ENCODE measurements around the gene CTRB2. TPM values are rescaled to one million over a fixed set of nuclear protein-coding genes. Genes with fewer than 3 reads are reported as not detected.
"Not testable (repeated sequence)": the region's sequence is repeated elsewhere in the genome, so short reads cannot be mapped to it uniquely, and the experiment has no call there.

Gene CTRB2
- total RNA-seq, 1 experiment from 2014 or later = not detected

GRCh38 chr16:75209944-75210343, 3.0 kb upstream of the CTRB2 start:
- in situ Hi-C loops (cut with HindIII; ENCODE audit: low sequenced_read_pairs) = no loop called here
- DNase-seq (ENCODE audit: low spot score) = no peak

GRCh38 chr16:75209514-75209913, 2.6 kb upstream of the CTRB2 start:
- in situ Hi-C loops (cut with HindIII; ENCODE audit: low sequenced_read_pairs); DNase-seq (ENCODE audit: low spot score): not testable (repeated sequence)

- DNase-seq (ENCODE audit: low spot score) = no peak
- in situ Hi-C loops (cut with HindIII; ENCODE audit: low sequenced_read_pairs) = no loop called here
Measured at GRCh38 chr16:75208861-75209505, 2.0 kb upstream of the CTRB2 start.

- in situ Hi-C loops (cut with HindIII; ENCODE audit: low sequenced_read_pairs) = no loop called here
- DNase-seq (ENCODE audit: low spot score) = no peak
Measured at GRCh38 chr16:75208242-75208825, 1.4 kb upstream of the CTRB2 start.

- in situ Hi-C loops (cut with HindIII; ENCODE audit: low sequenced_read_pairs) = no loop called here
- no peak for DNase-seq (ENCODE audit: low spot score)
Measured at GRCh38 chr16:75207831-75208230, 870 bp upstream of the CTRB2 start.

- in situ Hi-C loops (cut with HindIII; ENCODE audit: low sequenced_read_pairs); DNase-seq (ENCODE audit: low spot score): not testable (repeated sequence)
Measured at GRCh38 chr16:75205961-75206748, 806 bp downstream of the CTRB2 start.

- in situ Hi-C loops (cut with HindIII; ENCODE audit: low sequenced_read_pairs); DNase-seq (ENCODE audit: low spot score): not testable (repeated sequence)
Measured at GRCh38 chr16:75205438-75205837, 1.5 kb downstream of the CTRB2 start.

- in situ Hi-C loops (cut with HindIII; ENCODE audit: low sequenced_read_pairs); DNase-seq (ENCODE audit: low spot score): not testable (repeated sequence)
Measured at GRCh38 chr16:75204905-75205304, 2.1 kb downstream of the CTRB2 start.

- in situ Hi-C loops (cut with HindIII; ENCODE audit: low sequenced_read_pairs) = no loop called here
Measured at GRCh38 chr16:75204410-75204758, 2.6 kb downstream of the CTRB2 start.

GRCh38 chr16:75203667-75204409, 3.1 kb downstream of the CTRB2 start:
- DNase-seq (ENCODE audit: low spot score) = no peak
- in situ Hi-C loops (cut with HindIII; ENCODE audit: low sequenced_read_pairs) = no loop called here

More at GRCh38 chr16:75204410-75204758, 2.6 kb downstream of the CTRB2 start:
- DNase-seq (ENCODE audit: low spot score) = no peak

- in situ Hi-C loops (cut with HindIII; ENCODE audit: low sequenced_read_pairs) = no loop called here
- no peak for DNase-seq (ENCODE audit: low spot score)
Measured at GRCh38 chr16:75203096-75203495, 3.9 kb downstream of the CTRB2 start.

- in situ Hi-C loops (cut with HindIII; ENCODE audit: low sequenced_read_pairs) = no loop called here
- DNase-seq (ENCODE audit: low spot score) = no peak
Measured at GRCh38 chr16:75202069-75202590, 4.8 kb downstream of the CTRB2 start.

- DNase-seq (ENCODE audit: low spot score) = no peak
- in situ Hi-C loops (cut with HindIII; ENCODE audit: low sequenced_read_pairs) = no loop called here
Measured at GRCh38 chr16:75198135-75198600, 8.8 kb downstream of the CTRB2 start.

GRCh38 chr16:75197522-75198134, 9.3 kb downstream of the CTRB2 start:
- DNase-seq (ENCODE audit: low spot score) = no peak
- in situ Hi-C loops (cut with HindIII; ENCODE audit: low sequenced_read_pairs) = no loop called here

- DNase-seq (ENCODE audit: low spot score) = no peak
- in situ Hi-C loops (cut with HindIII; ENCODE audit: low sequenced_read_pairs) = no loop called here
Measured at GRCh38 chr16:75196836-75197235, 10.1 kb downstream of the CTRB2 start.

- in situ Hi-C loops (cut with HindIII; ENCODE audit: low sequenced_read_pairs) = no loop called here
- DNase-seq (ENCODE audit: low spot score) = no peak
Measured at GRCh38 chr16:75195811-75196790, 10.9 kb downstream of the CTRB2 start.

GRCh38 chr16:75193730-75194444, 13.1 kb downstream of the CTRB2 start:
- in situ Hi-C loops (cut with HindIII; ENCODE audit: low sequenced_read_pairs) = no loop called here

More at GRCh38 chr16:75193730-75194444, 13.1 kb downstream of the CTRB2 start:
- no peak for DNase-seq (ENCODE audit: low spot score)

Data from G401 (cell line).